GM18870 (cell line): ENCODE results near the gene STRN4.
"Not testable (repeated sequence)": the region's sequence is repeated elsewhere in the genome, so short reads cannot be mapped to it uniquely, and the experiment has no call there.

ENCODE experiments used
- ATAC-seq: cut with Tn5 transposase; IDR thresholded peaks from one replicate; pipeline ENCODE4 v1.9.1; 2021; ENCODE audit warnings: moderate library complexity; ENCODE audit not compliant: unreplicated experiment

The STRN4 gene

DNA sequence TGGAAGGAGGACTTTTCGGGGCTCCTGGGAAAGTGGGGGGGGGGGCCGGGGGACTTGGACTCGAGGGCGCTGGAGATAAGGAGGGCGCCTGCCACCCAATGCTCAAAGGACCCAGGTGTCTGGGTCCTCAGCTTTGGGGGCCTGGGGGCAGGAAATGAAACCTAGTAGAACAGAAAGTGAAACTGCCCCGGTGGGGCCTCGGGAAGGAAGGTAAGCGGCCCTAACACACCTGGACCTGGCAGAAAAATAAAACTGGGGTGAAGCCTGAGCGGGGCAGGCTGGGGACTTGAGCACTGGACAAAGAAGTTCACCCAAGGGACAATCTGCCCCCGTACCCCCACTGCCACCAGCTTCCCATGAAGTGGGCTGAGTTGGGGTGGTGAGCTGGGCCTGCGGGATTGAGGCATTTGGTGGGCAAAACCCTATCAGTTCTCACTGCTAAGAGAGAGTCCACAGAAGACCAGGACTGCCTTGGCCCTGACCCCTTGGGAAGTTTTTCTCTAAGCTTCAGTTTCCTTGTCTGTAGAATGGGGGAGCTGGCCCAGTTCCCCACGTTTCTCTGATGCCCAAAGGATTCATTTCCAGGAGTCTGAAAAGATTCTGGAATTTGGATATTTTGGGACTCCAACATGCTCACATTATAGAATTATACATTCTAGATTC is 31.7 kb downstream of the STRN4 start:
- ATAC-seq, result no peak

DNA sequence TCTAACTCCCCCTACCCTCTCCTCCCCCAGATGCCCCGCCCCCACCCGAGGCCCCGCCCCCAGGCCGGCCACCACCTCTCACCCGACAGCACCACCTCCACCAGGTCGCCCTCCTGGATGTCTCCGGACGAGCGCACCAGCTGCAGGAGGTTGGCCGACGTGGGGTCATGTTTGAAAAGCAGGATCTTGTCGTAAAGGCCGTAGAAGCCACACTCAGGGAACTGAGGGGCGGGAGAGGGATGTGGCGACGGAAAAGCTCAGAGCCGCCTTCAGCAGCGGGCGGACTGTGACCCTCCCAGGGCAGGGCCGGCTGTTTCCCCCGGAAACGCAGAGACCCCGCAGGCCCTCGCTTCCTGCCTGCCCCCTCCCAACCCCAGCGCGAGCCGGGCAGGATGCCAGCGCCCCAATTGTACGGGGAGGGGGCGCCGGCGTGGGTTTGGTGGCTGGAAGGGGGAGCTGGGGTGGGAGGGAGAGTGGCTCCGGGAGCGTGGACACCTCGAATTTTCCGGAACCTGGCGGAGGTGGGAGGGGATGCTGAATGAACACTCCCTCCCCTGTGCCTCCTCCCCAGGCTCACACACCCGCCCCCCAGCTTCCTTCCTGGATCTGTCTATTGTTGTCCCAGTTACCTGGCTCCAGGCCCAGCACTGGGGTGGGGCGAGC is 32.3 kb downstream of the STRN4 start:
- no peak for ATAC-seq

DNA sequence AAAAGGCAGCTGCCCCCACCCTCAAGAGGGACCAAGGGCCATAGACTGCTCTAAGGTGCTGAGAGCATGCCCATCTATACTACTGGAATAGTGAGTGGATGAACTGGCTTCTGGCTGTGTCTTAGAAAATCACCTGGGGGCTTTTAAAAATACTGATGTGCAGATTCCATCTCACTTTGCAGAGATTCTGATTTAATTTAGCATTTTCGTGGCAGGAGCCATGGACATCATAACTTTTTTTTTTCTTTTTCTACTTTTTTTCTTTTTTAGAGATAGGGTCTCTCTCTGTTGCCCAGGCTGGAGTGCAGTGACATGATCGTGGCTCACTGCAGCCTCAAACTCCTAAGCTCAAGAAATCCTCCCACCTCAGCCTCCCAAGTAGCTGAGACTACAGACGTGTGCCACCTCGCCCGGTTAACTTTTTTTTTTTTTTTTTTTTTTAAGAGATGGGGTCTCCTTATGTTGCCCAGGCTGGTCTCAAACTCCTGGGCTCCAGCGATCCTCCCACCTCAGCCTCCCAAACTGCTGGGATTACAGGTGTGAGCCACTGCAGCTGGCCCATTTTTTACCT is 33.4 kb downstream of the STRN4 start:
- ATAC-seq, result not testable (repeated sequence)

DNA sequence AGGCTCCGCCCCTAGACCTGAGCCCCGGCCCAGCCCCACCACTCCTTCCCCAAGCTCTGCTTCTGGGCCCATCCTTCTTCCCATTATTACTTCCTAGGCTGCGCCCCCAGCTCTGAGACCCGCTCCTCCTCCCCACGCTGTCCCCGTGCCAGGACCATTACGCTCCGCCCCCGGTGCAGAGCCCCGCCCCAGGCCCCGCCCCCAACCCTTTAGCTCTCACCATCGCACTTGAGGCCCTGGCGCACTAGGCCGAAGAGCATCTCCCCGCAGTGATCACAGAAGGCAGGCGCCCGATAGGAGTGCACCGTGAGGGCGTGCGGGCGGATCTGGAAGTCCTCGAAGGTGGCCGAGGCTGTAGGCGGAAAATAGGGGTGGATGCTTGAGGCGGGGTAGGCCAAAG is 35.6 kb downstream of the STRN4 start:
- ATAC-seq, result no peak

DNA sequence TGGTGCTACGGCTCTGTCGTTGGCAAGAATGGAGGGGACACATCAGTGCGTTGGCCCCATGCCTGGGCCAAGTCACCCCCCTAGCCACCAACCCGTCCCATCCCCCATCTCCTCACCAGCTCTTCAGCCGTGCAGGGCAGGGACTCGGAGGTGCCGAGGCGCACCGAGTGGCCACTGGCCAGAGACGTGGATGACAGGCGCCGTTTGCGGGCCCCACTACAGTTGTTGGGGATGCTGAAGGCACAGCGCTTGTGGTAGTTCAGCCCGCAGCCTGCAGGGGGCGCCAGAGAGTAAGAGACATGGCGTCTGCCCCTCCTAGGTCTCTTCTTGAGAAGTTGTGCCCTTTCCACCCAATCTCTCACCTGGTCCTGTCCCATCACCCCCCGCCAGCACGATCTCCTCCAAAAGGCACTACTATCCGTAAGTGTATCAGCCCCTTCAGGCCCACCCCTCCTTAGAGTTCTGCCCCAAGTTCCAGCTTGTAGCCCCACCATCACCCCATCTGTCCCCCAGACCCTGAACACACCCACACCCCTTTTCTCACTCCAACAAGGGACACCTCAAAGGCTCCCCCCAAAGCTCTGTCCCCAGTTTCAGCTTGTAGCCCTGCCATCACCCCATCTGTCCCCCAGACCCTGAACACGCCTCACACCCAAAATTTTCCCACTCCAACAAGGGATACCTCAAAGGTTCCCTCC is 41.7 kb downstream of the STRN4 start:
- no peak for ATAC-seq

DNA sequence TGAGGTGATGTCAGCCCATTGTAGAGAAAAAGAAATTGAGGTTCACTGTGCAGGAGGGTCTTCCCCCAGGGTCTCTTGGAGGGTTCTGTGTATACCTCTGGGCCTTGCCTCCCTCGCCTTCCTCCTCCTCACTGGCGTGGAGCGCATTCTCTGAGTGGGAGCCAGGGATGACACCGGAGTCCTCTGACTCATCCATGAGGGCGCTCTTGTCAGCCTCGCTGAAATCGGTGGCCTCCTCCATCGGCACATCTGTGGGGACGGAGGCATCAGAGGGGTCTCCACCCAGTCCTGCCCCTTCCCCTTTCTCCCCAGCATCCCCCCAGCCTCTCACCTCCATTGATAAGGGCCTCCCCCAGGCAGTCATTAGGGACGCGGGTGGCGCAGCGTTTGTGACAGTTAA is 45.5 kb downstream of the STRN4 start:
- ATAC-seq, result no peak

DNA sequence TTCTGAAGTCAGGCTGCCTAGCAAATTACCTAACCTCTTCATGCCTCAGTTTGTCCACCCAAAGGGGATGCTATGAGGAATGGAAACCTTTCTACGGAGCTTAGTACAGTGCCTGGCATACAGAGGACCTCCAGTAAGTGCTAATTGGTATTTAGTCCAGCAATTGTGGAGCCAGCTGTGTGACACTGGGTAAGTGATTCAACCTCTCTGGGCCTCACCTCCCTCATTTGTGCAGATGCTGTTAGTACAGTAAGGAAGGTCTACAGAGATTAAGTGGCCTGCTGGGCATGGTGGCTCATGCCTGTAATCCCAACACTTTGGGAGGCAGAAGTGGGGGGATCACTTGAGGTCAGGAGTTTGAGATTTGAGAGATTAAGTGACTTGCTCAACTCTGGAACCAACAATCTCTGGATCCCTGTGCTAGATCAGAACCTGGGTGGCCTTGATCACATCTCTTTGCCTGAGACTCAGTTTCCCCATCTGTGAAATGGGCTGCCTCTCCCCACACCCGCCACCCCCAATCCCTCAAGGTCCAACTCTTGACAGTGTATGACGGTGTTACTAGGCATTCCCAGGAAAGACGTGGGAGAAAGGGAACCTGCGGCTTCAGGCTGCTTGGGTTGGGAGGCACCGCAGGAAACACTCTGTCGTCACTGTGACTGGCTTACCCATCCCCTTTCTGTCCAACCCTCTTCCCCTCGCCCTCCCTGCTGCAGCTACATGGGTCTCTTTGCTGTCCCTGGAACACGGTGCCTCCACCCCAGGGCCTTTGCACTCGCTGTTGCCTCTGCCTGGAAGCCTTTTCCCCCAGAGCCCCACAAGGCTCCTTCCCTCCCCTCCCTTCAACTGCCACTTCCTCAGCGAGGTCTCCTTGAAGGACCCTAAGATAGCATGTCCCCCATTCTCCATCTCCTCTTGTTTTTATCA is 47.6 kb downstream of the STRN4 start:
- ATAC-seq, result no peak

DNA sequence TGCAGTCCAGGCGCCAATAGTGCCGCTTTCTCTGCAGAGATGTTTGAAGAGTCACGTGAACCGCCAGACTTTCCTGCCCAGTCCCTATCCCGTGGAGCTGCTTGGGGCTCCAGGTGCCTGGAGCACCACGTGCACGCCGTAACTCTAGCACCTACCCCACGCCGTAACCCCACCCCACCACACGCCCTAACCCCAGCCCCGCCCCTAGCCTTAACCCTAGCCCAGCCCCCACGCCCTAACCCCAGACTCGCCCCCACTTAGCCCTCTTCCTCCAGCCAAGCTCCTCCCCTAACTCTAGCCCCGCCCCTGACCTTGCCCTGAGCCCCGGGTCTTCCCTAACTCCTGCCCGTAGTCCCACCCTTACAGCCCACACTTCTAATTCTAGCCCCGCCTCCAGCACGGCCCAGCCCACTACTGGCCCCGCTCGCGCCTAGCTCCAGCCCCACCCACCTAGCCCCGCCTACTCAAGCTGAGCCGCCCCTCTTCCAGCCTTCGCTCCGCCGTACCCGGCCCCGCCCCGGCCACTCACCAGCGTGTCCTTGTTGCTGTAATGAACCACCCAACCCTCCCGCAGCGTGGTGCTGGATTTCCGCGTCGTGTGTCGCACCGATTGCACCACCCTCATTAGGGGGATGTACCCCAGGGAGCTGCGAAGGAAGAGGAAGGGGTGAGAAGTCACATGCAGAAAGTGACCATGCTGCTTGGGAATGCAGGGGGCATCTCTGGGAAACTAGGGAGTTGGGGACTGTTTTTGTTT is 48.9 kb downstream of the STRN4 start:
- no peak for ATAC-seq

DNA sequence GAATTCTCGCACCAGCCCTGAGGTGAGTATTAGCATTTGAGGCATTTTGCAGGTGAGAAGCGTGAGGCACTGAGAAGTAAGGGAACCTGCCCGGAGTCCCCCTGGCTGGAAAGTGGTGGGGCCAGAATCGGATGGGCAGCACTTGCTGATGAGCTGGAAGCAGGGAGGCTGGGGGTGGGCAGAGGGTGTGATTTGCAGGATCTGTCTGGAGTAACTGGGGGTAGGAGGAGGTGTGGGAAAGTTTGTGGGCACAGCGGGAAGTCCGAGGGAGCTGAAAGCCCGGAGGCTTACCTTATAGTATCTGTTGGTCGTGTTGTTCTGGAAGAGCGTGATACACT is 49.4 kb downstream of the STRN4 start:
- no peak for ATAC-seq

DNA sequence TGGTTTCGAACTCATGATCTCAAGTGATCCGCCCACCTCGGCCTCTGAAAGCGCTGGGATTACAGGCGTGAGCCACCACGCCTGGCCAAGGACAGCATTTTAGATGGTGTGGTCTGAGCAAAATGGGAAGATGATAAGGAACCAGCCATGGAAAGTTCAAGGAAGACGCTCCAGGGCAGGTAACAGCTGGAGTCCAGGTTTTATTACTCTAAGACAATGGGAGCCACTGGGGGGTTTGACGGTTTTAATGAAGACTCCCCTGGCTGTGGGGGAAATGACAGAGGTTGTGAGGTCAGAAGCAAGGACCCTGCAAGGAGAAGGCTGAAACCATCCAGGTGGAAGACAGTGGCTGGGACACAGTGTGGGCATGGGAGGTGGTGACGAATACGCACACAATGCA is 50.2 kb downstream of the STRN4 start:
- no peak for ATAC-seq

DNA sequence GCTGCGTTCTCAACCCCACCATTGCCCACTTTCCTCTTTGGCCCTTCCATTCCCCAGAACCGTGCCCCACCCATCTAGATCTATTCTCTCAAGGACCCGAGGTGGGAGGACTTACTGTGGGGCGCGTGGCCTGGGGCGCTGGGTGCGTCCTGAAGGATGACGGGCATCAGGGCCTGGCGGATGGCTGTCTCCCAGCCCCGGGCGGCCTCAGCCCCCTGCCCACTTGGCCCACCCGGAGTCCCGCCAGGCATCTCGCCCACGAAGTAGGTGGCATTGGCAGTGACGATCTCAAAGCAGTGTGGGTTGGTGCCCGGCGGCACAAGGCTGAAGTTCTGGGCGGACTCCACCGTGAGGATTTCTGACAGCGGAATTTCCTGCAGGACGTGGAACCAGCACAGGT is 52.5 kb downstream of the STRN4 start:
- no peak for ATAC-seq

DNA sequence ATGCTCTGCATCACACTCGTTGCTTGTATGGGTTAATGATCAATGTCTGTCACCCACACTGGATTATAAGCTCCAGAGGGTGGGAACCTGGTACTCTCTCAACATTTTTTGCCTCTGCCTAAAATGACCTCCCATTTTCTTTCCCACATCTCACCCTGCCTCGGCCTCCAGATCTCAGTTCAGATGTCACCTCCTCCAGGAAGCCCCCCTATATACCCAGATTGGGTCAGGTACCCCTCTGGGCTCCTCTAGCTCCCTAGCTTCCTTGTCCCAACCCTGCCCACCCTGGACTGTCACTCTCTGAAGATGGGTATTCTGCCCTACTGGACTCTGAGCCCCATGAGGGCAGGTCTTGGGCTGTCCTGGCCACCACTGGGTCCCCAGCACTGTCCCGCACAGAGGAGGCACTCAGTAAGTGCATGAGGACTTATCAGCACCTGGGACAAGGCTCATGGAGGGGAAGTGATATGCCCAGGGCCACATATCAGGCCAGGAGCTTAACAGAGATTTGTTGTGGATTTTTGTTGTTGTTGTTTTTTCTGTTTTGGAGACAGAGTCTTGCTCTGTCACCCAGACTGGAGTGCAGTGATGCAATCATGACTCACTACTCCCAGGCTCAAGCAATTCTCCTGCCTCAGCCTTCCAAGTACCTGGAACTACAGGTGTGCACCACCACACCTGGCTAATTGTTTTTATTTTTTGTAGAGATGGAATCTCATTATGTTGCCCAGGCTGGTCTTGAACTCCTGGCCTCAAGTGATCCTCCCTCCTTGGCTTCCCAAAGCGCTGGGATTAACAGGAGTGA is 53.1 kb downstream of the STRN4 start:
- ATAC-seq, result no peak

DNA sequence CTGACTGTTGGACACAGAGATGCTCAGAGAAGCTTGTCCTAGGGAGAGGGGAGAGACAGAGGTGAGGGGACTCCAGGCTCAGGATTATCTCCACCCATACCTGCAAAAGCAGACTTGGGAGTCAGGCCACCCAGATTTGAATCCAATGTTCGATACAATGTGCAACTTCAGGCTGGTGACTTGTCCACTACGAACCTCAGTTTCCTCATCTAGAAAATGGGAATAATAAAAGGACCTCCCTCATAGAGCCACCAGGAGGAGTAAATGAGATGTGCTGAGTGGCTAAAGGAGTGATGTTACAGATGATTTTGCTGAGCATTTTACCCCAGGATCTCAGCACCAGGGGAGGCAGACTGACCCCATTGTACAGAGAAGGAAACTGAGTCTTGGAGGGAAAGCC is 54.3 kb downstream of the STRN4 start:
- ATAC-seq, result no peak

DNA sequence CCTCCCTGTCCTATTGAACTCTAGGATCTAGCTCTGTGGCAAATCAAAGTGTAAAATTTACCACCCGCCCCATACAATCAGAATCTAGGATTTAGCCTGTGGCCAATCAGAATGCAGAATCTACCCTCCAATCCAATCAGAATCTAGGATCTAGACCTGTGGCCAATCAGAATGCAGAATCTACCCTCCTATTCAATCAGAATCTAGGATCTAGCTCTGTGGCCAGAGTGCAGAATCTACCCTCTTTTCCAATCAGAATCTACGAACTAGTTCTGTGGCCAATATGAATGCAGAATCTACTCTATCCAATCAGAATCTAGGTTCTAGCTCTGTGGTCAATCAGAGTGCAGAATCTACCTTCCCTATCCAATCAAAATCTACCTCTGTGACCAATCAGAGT is 55.1 kb downstream of the STRN4 start:
- ATAC-seq, result no peak

DNA sequence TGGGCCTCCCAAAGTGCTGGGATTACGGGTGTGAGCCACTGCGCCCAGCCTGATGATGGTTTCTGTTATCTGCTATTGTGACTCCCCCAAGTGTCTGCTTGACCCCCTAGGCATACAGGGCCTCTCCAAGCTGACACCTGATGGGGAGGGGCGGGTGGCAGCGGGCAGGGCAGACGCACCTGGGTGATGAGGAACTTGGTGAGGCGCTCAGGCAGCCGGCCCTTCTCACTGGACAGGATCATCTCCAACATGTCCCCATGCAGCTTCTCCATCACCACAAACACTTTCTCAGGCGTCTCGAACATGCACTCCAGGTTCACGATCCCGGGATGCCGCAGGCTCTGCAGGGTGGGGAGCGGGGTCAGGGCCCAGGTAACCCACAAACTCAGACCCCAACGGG is 56.9 kb downstream of the STRN4 start:
- ATAC-seq, result no peak

DNA sequence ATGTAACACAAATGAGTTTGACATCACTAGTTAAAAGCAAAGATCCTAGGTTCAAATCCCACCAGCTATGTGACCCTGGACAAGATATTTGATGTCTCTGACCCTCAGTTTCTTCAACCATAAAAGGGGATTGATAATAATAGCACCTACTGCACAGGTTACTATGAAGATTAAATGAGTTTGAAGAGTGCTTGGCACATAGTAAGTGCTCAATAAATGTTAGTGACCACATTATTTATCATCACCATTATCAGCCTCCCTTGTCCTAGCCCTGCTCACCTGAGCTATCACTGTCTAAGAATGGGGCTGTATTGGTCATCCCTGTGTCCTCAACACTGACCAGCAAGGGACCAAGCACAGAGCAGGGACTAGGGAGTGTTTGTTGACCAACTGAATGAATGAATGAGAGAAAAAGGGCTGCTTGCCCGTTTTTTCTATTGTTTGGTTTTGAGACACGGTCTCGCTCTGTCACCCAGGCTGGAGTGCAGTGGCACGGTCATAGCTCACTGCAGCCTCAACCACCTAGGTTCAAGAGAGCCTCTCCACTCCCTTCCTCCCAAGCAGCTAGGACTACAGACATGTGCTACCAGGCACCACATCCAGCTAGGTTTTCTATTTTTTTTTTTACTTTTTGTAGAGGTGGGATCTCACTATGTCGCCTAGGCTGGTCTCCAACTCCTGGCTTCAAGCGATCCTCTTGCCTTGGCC is 58.7 kb downstream of the STRN4 start:
- ATAC-seq, result no peak

DNA sequence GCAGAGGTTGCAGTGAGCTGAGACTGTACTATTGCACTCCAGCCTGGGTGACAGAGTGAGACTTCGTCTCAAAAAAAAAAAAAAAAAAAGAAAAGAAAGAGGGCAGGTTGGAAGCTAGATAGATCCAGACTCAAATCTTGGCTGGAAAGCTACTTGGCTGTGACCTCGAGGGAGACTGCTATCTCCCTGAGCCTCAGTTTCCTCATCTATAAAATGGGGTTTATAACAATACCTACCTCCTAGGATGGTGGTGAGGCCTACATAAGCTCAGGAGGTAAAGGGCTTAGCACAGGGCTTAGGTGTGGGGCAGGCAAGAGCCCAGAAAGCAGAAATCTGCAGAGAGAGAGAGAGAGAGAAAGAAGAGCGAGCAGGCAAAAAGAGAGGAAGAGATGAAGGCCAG is 61.1 kb downstream of the STRN4 start:
- no peak for ATAC-seq

DNA sequence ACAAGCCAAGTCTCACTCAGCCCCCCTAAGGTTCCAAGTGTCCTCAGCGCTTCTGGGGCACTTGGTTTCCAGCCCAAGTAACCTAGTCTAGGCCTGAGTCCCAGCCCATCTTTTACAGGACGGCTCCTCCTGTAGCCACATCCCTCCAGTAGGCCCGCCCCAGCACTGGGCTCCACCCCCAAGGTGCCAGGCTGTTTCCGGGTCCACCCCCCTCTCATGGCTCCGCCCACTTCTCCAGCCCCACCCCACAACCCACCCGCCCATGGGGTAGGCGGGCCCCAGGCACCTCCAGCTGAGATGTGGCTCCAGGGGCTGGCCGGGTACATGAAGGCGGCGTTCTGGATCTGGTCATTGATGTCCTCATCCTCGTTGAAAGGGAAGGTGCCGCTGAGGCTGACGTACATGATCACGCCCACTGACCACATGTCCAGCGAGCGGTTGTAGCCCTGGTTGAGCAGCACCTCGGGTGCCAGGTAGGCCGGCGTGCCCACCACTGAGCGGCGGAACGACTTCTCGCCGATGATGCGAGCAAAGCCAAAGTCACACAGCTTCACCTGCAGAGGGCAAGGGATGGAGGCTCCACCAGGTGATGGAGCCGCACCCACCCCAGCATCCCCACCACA is 68.0 kb downstream of the STRN4 start:
- no peak for ATAC-seq
